ENCODE data around the gene CD63.

Gene CD63

DNA sequence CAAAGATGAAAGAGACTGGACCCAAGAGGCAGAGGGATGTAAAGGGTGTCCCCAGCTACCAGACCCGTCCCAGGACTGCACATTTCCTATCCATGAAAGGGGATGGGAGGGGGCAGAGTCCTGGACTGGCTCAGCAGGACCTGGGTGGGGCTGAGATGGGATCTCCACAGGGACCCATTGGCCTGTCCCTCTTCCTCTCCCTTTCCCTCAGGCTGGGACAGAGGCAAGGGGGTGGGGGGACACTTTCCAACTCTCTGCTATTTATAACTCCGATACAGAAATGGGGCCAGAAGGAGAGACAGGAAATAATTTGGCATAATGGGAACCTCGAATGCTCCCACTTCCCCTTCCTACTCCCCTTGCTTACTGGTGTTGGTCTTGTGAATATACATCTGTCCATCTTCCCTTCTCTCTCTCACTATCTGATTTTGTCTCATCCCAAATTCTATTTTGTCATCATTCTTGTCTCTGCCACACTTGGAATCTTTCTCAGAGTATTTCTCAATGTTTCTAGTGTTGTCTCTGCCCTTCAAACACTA, 20.0 kb downstream of the CD63 start:
- Histone ChIP-seq H3K9me2 (replicated peaks; ENCODE audit: insufficient read depth, low read length) (no peaks in the 10 kb centered on the region), H3K27ac (ENCODE audit: low read depth, low read length) (no peak overlapping the region), H3K9ac (ENCODE audit: low read length) (no peak overlapping the region), H2AFZ (ENCODE audit: low read depth, low read length, severe bottlenecking) (no peak overlapping the region), H3K36me3 (ENCODE audit: low read length) (no peaks in the 10 kb centered on the region), H4K20me1 (ENCODE audit: low read depth, low read length) (no peaks in the 10 kb centered on the region), H3K9me3 (ENCODE audit: insufficient read depth, low read length) (no peaks in the 10 kb centered on the region), H3F3A (ENCODE audit: insufficient read depth) (no peaks in the 10 kb centered on the region), H3K27me3 (ENCODE audit: low read length) (no peaks in the 10 kb centered on the region), H3K4me2 (ENCODE audit: low read depth, low read length, poor library complexity, severe bottlenecking) (no peak overlapping the region), H3K79me2 (ENCODE audit: insufficient read depth, low read length) (no peaks in the 10 kb centered on the region), H3K4me3 (ENCODE audit: insufficient read depth, low read length, poor library complexity, severe bottlenecking) (no peak overlapping the region)
- TF ChIP-seq EZH2phosphoT487 (conservative IDR thresholded peaks at IDR 0.05; ENCODE audit: low read length) = no peak
- TF ChIP-seq, protein P1, sequence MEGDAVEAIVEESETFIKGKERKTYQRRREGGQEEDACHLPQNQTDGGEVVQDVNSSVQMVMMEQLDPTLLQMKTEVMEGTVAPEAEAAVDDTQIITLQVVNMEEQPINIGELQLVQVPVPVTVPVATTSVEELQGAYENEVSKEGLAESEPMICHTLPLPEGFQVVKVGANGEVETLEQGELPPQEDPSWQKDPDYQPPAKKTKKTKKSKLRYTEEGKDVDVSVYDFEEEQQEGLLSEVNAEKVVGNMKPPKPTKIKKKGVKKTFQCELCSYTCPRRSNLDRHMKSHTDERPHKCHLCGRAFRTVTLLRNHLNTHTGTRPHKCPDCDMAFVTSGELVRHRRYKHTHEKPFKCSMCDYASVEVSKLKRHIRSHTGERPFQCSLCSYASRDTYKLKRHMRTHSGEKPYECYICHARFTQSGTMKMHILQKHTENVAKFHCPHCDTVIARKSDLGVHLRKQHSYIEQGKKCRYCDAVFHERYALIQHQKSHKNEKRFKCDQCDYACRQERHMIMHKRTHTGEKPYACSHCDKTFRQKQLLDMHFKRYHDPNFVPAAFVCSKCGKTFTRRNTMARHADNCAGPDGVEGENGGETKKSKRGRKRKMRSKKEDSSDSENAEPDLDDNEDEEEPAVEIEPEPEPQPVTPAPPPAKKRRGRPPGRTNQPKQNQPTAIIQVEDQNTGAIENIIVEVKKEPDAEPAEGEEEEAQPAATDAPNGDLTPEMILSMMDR (IDR thresholded peaks at IDR 0.05; ENCODE audit: insufficient read depth, low read length, poor library complexity, severe bottlenecking) = no peak

DNA sequence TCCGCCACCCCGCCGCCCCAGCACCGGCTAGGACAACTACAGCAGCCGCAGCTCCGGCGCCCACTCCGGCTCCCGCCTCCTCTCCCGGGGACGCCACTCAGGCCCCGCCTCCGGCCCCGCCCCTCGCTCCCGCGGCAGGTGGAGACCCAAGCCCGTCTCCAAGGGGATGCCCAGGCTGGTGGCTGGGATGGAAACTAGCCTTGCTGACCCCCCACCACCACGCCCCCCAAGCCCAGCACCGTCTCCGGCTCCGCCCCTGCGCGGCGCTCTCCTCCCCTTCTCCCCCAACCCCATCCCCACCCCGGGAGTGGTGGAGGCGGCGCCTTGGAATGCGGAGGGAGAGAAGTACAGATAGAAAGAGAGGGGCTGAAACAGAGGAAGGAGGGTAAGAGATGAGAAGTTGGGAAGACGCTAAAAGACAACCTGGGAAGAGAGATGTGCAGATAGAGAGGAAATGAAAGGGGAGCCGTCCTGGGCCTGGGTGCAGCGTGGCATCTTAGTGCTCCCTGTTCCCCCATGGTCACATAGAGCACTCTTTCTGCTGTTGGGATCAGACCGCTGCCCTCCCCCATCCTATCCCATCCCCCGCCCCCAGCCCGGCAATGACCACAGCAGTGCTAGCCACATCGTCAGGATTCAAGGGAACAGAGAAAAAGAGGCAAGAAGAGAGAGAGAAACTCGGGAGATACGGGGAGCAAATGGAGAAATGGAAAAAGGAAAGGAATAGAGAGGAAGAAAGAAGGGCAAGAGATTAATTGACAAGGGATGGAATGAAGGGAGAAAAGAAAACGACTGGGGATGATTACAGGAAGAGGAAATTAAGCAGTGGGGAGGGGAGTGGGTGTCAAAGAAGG, 20.7 kb downstream of the CD63 start, which contains the start of gene ITGA7:
ITGA7 (minus strand) TSS at position 64 of the 854 bp plus-strand sequence. CDS start 222 bp downstream, outside the sequence.
- no peaks in the 10 kb centered on the region for H3K36me3 ChIP-seq (ENCODE audit: low read length)
- no peak within 1 kb of the TSS for H3K9ac ChIP-seq (ENCODE audit: low read length)
- peak within 1 kb of the TSS; percentile 56 for H3K4me2 ChIP-seq (ENCODE audit: low read depth, low read length, poor library complexity, severe bottlenecking)
- no peak within 1 kb of the TSS for H2AFZ ChIP-seq (ENCODE audit: low read depth, low read length, severe bottlenecking)
- no peaks in the 10 kb centered on the region for H4K20me1 ChIP-seq (ENCODE audit: low read depth, low read length)
- TF ChIP-seq, protein P1 (IDR thresholded peaks at IDR 0.05; ENCODE audit: insufficient read depth, low read length, poor library complexity, severe bottlenecking) = no peak
- no peak for TF ChIP-seq EZH2phosphoT487 (conservative IDR thresholded peaks at IDR 0.05; ENCODE audit: low read length)
- H3K9me3 ChIP-seq (ENCODE audit: insufficient read depth, low read length) = no peaks in the 10 kb centered on the region
- peak within 1 kb of the TSS; percentile 31 for H3K4me3 ChIP-seq (ENCODE audit: insufficient read depth, low read length, poor library complexity, severe bottlenecking)
- no peaks in the 10 kb centered on the region for H3K9me2 ChIP-seq (replicated peaks; ENCODE audit: insufficient read depth, low read length)
- H3K27ac ChIP-seq (ENCODE audit: low read depth, low read length) = no peak within 1 kb of the TSS
- H3K27me3 ChIP-seq (ENCODE audit: low read length) = no peaks in the 10 kb centered on the region
- H3F3A ChIP-seq (ENCODE audit: insufficient read depth) = no peaks in the 10 kb centered on the region
- no peaks in the 10 kb centered on the region for H3K79me2 ChIP-seq (ENCODE audit: insufficient read depth, low read length)

DNA sequence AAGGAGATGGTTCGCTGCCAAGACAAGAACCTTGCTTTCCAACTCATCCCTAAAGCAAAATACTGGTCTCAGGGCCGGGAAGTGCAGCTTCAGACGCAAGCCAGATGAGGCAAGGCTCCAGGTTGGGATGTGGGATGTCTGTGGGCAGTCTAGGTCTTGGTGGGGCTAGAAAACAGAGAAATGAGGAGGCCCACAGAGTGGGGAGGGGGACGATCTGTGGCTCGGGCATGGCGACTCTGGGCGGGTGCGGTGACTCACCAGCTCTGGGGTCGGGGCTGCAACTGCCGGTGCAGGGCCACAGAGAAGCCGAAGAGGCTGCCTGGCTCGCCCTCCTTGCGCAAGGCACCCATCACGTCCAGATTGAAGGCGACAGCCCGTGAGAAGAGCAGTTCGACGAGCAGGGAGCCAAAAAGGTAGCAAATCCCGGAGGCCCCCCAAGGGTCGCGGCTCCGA, 21.6 kb downstream of the CD63 start:
- Histone ChIP-seq H3K4me2 (ENCODE audit: low read depth, low read length, poor library complexity, severe bottlenecking) (no peak overlapping the region), H3K9me3 (ENCODE audit: insufficient read depth, low read length) (no peaks in the 10 kb centered on the region), H3K27ac (ENCODE audit: low read depth, low read length) (no peak overlapping the region), H3K36me3 (ENCODE audit: low read length) (no peaks in the 10 kb centered on the region), H3K4me3 (ENCODE audit: insufficient read depth, low read length, poor library complexity, severe bottlenecking) (no peak overlapping the region), H3K9ac (ENCODE audit: low read length) (no peak overlapping the region), H4K20me1 (ENCODE audit: low read depth, low read length) (no peaks in the 10 kb centered on the region), H3F3A (ENCODE audit: insufficient read depth) (no peaks in the 10 kb centered on the region), H3K79me2 (ENCODE audit: insufficient read depth, low read length) (no peaks in the 10 kb centered on the region), H3K27me3 (ENCODE audit: low read length) (no peaks in the 10 kb centered on the region), H2AFZ (ENCODE audit: low read depth, low read length, severe bottlenecking) (no peak overlapping the region), H3K9me2 (replicated peaks; ENCODE audit: insufficient read depth, low read length) (no peaks in the 10 kb centered on the region)
- TF ChIP-seq, protein P1 (IDR thresholded peaks at IDR 0.05; ENCODE audit: insufficient read depth, low read length, poor library complexity, severe bottlenecking) = no peak
- TF ChIP-seq EZH2phosphoT487 (conservative IDR thresholded peaks at IDR 0.05; ENCODE audit: low read length) = no peak

All from SU-DHL-6 (cell line).